ENCODE data around the gene RASGRP3.

The RASGRP3 gene

GRCh38 chr2:33522576-33522975 is 46.1 kb downstream of the RASGRP3 start:
- DNase-seq (ENCODE audit: low read depth): no peak
- no peak overlapping the region for H3K4me3 ChIP-seq (ENCODE audit: low read length)
- TF ChIP-seq, protein P1, sequence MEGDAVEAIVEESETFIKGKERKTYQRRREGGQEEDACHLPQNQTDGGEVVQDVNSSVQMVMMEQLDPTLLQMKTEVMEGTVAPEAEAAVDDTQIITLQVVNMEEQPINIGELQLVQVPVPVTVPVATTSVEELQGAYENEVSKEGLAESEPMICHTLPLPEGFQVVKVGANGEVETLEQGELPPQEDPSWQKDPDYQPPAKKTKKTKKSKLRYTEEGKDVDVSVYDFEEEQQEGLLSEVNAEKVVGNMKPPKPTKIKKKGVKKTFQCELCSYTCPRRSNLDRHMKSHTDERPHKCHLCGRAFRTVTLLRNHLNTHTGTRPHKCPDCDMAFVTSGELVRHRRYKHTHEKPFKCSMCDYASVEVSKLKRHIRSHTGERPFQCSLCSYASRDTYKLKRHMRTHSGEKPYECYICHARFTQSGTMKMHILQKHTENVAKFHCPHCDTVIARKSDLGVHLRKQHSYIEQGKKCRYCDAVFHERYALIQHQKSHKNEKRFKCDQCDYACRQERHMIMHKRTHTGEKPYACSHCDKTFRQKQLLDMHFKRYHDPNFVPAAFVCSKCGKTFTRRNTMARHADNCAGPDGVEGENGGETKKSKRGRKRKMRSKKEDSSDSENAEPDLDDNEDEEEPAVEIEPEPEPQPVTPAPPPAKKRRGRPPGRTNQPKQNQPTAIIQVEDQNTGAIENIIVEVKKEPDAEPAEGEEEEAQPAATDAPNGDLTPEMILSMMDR (conservative IDR thresholded peaks at IDR 0.05; ENCODE audit: low read depth, low read length): no peak

- H3K4me3 ChIP-seq (ENCODE audit: low read length): no peak overlapping the region
- no peak for DNase-seq (ENCODE audit: low read depth)
- TF ChIP-seq, protein P1 (conservative IDR thresholded peaks at IDR 0.05; ENCODE audit: low read depth, low read length): no peak
Measured at GRCh38 chr2:33525666-33526065, 49.2 kb downstream of the RASGRP3 start.

- no peak for DNase-seq (ENCODE audit: low read depth)
- H3K4me3 ChIP-seq (ENCODE audit: low read length): no peak overlapping the region
- TF ChIP-seq, protein P1 (conservative IDR thresholded peaks at IDR 0.05; ENCODE audit: low read depth, low read length): no peak
Measured at GRCh38 chr2:33526132-33526531, 49.7 kb downstream of the RASGRP3 start.

DNA sequence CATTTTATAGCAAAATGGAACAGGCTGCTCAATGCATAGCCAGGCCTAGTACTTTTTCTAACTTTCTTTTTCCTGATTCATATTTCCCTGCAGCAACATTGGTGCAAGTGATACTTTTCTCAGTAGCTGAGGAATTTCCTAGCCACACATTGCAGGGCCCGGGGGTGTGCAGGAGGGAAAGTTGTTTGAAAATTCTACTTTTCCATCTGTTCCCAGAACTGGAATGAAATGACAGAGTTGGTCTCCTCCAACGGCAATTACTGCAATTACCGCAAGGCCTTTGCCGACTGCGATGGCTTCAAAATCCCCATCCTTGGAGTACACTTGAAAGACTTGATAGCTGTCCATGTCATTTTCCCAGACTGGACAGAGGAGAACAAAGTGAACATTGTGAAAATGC is 50.5 kb downstream of the RASGRP3 start:
- no peak overlapping the region for H3K4me3 ChIP-seq (ENCODE audit: low read length)
- TF ChIP-seq, protein P1 (conservative IDR thresholded peaks at IDR 0.05; ENCODE audit: low read depth, low read length): no peak
- DNase-seq (ENCODE audit: low read depth): no peak

GRCh38 chr2:33528441-33528950 is 52.0 kb downstream of the RASGRP3 start:
- no peak for DNase-seq (ENCODE audit: low read depth)
- H3K4me3 ChIP-seq (ENCODE audit: low read length): no peak overlapping the region
- TF ChIP-seq, protein P1 (conservative IDR thresholded peaks at IDR 0.05; ENCODE audit: low read depth, low read length): no peak

GRCh38 chr2:33529771-33530481 is 53.5 kb downstream of the RASGRP3 start:
- no peak overlapping the region for H3K4me3 ChIP-seq (ENCODE audit: low read length)
- TF ChIP-seq, protein P1 (conservative IDR thresholded peaks at IDR 0.05; ENCODE audit: low read depth, low read length): no peak
- DNase-seq (ENCODE audit: low read depth): peak; percentile 76
